ENCODE data around the gene JSRP1.

The JSRP1 gene

GRCh38 chr19:2232286-2233151, 23.7 kb downstream of the JSRP1 start:
- no peak for DNase-seq (ENCODE audit: low read depth in 4 of 4, low spot score in 1 of 4)

- DNase-seq (ENCODE audit: low read depth in 4 of 4, low spot score in 1 of 4) = no peak
These were observed 24.5 kb downstream of the JSRP1 start for GRCh38 chr19:2231621-2232221.

- DNase-seq (ENCODE audit: low read depth in 4 of 4, low spot score in 1 of 4) = no peak
These were observed 25.2 kb downstream of the JSRP1 start for GRCh38 chr19:2230807-2231533.

GRCh38 chr19:2230033-2230531, 26.1 kb downstream of the JSRP1 start:
- no peak for DNase-seq (ENCODE audit: low read depth in 4 of 4, low spot score in 1 of 4)

GRCh38 chr19:2229103-2230032, 26.8 kb downstream of the JSRP1 start:
- no peak for DNase-seq (ENCODE audit: low read depth in 4 of 4, low spot score in 1 of 4)

- no peak for DNase-seq (ENCODE audit: low read depth in 4 of 4, low spot score in 1 of 4)
These were observed 27.8 kb downstream of the JSRP1 start for GRCh38 chr19:2228157-2229030.

- DNase-seq (ENCODE audit: low read depth in 4 of 4, low spot score in 1 of 4) = no peak
These were observed 28.6 kb downstream of the JSRP1 start for GRCh38 chr19:2227415-2228156.

GRCh38 chr19:2226840-2227360, 29.3 kb downstream of the JSRP1 start:
- DNase-seq (ENCODE audit: low read depth in 4 of 4, low spot score in 1 of 4) = no peak

- DNase-seq (ENCODE audit: low read depth in 4 of 4, low spot score in 1 of 4) = no peak
These were observed 30.0 kb downstream of the JSRP1 start for GRCh38 chr19:2226051-2226839.

GRCh38 chr19:2225415-2226050, 30.7 kb downstream of the JSRP1 start:
- DNase-seq (ENCODE audit: low read depth in 4 of 4, low spot score in 1 of 4) = no peak

GRCh38 chr19:2224754-2225349, 31.4 kb downstream of the JSRP1 start:
- DNase-seq (ENCODE audit: low read depth in 4 of 4, low spot score in 1 of 4) = no peak

- no peak for DNase-seq (ENCODE audit: low read depth in 4 of 4, low spot score in 1 of 4)
These were observed 32.3 kb downstream of the JSRP1 start for GRCh38 chr19:2223959-2224358.

- no peak for DNase-seq (ENCODE audit: low read depth in 4 of 4, low spot score in 1 of 4)
These were observed 32.8 kb downstream of the JSRP1 start for GRCh38 chr19:2223391-2223790.

GRCh38 chr19:2221918-2222317, 34.3 kb downstream of the JSRP1 start:
- DNase-seq (ENCODE audit: low read depth in 4 of 4, low spot score in 1 of 4) = no peak

- no peak for DNase-seq (ENCODE audit: low read depth in 4 of 4, low spot score in 1 of 4)
These were observed 34.9 kb downstream of the JSRP1 start for GRCh38 chr19:2221250-2221831.

GRCh38 chr19:2219726-2220125, 36.5 kb downstream of the JSRP1 start:
- DNase-seq (ENCODE audit: low read depth in 4 of 4, low spot score in 1 of 4) = no peak

GRCh38 chr19:2217591-2217990, 38.6 kb downstream of the JSRP1 start:
- no peak for DNase-seq (ENCODE audit: low read depth in 4 of 4, low spot score in 1 of 4)

Data from stimulated activated CD4-positive, alpha-beta T cell treated with anti-CD3 and anti-CD28 coated beads, Interleukin-1b, Interleukin-23, amount 100 ng/mL, for 24 hours (primary cell).